HG02981 (cell line): Measurements from ENCODE around the gene KLK13.

Experiments
- ATAC-seq: cut with Tn5 transposase; IDR thresholded peaks from one replicate; pipeline ENCODE4 v1.9.1; 2021; ENCODE audit warnings: mild to moderate bottlenecking, moderate library complexity; ENCODE audit not compliant: unreplicated experiment

The KLK13 gene

GRCh38 chr19:51093101-51093500 lies 28.2 kb upstream of the KLK13 start:
- ATAC-seq: no peak

DNA sequence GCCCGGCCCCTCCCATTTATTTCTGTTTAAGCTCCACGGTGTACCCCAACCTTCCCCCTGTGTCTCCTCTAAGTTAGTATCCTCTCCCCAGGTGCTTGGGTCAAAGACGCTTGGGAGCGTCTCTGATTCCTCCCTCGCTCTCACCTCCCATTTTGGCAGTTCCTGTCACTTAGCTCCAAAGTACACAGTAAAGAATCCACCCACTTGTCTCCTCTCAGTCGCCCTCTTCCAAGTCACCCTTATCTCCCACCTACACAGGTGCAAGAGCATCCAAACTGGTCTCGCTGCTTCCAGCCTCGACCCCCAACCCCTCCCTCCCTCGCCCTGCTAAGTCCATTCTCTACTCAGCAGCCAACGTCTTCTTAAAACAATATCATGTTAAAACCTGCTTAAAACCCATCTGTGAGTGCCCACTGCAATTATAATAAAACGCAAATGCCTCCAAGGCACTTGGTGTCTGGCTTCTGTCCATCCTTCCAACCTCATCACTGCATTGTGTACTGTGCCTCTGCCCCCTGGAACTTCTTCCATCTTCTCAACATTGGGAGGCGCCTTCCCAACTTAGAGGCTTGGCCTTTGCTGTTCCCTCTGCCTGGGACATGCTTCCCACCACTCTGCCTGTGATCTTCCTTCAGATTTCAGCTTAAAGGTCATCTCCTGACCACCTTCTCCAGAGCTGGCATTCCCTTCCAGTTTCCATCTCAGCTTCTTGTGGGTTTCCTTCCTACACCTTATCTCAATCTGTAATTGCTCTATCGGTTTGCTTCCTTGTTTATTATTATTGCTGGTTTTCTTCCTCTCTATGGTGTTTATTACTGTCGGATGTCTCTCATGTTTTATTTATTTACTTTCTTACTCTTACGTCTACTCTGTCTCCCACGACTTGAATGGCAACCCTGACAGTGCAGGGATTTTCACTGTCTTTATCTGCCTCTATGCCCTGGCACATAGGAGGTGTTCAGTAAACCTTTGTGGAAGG lies 27.3 kb upstream of the KLK13 start:
- no peak for ATAC-seq

- ATAC-seq: no peak
These were observed 26.2 kb upstream of the KLK13 start for GRCh38 chr19:51091126-51091525.

GRCh38 chr19:51090471-51090870 lies 25.6 kb upstream of the KLK13 start:
- ATAC-seq: no peak

- ATAC-seq: no peak
These were observed 24.9 kb upstream of the KLK13 start for GRCh38 chr19:51089786-51090185.

GRCh38 chr19:51086153-51086850 lies 21.4 kb upstream of the KLK13 start:
- no peak for ATAC-seq

GRCh38 chr19:51084505-51084904 lies 19.6 kb upstream of the KLK13 start:
- ATAC-seq: no peak

DNA sequence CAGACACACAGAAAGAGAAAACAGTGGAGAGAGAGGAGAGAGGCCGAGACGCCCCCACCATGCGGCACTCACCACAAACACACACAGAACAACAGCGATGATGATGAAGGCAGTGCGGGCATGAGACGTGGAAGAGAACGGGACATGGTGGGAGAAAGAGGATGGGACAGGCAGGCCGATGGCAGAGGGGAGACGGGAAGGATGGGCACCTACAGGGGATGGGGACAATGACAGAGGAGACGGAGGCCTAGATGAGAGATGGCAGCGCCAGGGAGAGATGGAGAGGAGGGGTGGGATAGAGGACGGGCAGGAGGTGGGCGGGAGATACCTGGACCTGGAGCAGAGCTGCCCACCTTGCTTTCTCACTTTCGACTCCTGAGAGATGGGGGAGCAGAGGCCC lies 18.9 kb upstream of the KLK13 start:
- no peak for ATAC-seq

GRCh38 chr19:51083181-51083580 lies 18.3 kb upstream of the KLK13 start:
- ATAC-seq: no peak

DNA sequence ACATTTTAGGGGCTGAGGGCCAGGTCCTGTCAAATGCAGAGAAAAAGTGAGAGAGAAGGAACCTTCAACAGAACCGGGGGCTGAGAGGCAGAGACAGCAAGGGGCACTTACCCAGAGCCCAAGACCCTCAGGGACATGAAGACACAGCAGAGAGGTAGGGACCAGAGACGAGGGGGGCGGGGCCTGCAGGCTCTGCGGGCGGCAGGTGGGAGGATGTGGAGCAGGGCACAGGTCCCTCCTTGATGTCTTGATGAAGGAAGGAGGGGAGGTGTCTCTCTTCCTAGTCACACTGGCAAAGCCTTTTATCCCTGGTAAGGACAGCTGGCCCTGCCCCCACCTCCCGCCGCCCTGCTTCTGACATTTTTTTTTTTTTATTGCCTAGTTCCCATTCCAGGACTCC lies 17.7 kb upstream of the KLK13 start, which contains the start of gene KLK14:
Gene KLK14, minus strand, starts transcription at position 277 of the 400 bp plus-strand sequence. Its CDS starts 273 bp downstream, at position 4.
- ATAC-seq: no peak

DNA sequence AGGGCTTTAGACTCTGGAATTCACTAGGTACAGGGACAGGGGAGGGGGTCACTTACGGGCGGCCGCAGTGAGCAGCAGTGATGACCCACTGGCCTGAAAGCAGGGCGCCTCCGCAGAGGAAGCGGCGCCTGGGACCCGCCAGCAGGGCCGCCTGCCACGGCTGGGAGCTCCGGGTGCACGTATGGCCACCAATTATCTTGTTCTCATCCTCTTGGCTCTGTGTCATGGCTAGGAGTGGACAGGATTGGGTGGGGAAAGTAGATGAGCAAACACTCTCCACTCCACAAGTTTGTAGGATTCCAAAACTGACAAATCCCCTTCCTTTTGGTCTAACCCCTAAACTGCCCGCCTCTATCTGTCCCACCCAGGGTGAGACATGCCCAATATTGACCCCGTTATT lies 16.6 kb upstream of the KLK13 start:
- no peak for ATAC-seq

GRCh38 chr19:51079481-51080110 lies 14.7 kb upstream of the KLK13 start:
- ATAC-seq: no peak

DNA sequence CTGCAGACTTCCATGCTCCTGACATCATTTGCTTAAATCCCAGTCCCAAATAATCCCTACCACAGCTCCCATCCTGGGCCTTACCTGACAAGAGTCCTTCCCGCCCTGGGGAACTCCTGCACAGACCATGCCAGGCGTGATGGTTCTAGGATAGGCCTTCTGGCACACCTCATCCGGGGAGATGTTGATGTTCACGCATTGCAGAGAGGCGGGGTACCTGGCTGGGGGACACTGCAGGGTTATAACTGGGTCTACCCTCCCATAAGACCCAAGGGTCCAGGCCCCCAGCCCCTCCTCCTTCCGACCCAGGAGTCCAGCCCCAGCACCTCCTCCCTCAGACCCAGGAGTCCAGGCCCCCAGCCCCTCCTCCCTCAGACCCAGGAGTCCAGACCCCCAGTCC lies 13.8 kb upstream of the KLK13 start:
- ATAC-seq: no peak

GRCh38 chr19:51078104-51078503 lies 13.2 kb upstream of the KLK13 start:
- no peak for ATAC-seq

GRCh38 chr19:51076631-51077213 lies 11.8 kb upstream of the KLK13 start:
- ATAC-seq: no peak

DNA sequence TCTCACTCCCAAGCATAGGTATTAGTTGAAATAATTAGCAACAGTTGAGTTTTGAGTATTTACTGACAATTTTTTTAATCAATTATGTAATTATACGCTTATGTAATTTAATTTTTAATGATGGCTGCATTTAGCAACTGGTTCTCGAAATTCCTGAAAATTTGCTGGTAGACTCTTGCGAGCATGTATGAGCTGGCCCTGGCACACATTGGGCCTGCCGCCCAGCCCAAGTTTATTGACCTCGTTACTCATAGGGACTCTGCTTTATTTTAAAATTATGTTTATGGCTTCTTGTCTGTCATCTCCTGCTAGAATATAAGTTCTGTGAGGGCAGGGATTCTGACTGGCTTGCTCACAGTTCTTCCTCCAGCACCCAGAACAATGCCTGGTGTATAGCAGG lies 11.1 kb upstream of the KLK13 start:
- ATAC-seq: no peak

DNA sequence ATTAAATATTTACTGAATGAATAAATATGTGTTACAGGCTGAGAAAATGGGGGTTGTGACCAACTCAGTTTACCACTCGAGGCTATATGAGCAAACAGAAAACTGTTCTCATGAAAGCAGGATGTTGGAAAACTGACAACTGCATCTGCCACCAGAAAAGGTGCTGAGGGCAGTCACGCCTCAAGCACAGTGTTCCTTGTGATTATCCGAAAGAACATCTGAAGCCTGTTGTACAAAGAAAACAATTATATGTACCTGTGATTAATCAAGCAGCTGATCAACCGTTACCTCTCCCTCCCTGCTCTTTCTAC lies 6.2 kb upstream of the KLK13 start:
- ATAC-seq: no peak

GRCh38 chr19:51070334-51071094 lies 5.6 kb upstream of the KLK13 start:
- ATAC-seq: no peak

DNA sequence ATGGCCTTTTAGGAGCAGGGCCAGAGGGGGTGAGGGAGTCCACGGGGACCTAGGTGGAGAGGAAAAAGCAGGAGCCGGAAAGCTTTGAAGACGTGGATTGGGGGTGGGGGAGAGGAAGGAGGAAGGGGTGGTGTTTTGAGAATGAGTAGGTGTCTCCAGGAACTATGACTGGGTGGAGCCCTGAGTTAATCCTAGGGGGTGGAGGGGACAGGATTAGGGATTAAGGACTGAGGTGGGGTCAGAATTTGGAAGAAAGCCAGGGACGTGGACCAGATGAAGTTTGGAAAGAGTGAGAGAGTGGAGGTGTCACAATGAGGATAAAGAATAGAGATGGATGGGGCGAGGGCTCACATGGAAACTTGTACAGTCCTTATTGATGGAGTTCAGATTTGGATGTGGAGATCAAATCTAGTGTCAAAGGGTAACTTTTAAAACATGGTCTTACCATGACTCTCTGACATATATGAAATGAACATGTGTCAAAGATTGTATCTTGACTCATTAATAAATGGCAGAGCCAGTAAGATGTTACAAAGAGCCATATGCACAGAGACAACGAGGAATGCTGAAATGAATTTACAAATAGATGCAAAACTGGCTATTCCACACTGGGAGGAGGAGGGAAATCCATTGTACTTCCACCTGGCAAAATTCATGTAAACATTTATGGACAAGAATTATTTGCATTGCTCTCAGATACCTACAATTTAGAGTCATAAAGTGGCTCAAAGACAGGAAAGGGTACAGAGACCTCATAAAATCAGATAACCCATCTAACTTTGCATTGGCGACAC lies 1.7 kb upstream of the KLK13 start:
- no peak for ATAC-seq
